ENCODE data around the gene LRRC8D. TPM values are rescaled to one million over a fixed set of nuclear protein-coding genes. Genes with fewer than 3 reads are reported as not detected.

The LRRC8D gene
- total RNA-seq, 4 donors from 2014 or later, result 14.4 to 17.7 (median 15.7) TPM

GRCh38 chr1:89834083-89834704 lies 13.4 kb downstream of the LRRC8D start:
- DNase-seq (ENCODE audit: low spot score in 2 of 2), result no peak
- TF ChIP-seq CTCF (IDR thresholded peaks at IDR 0.05), result no peak
- no peak for TF ChIP-seq POLR2A (IDR thresholded peaks at IDR 0.05)
- intact Hi-C loops (cut with DNase I; ENCODE audit: low total_unique reads), result no loop called here
- H3K4me3 ChIP-seq (ENCODE audit: low read depth, poor library complexity, severe bottlenecking), result no peak overlapping the region
- WGBS, 2 donors, result 68 to 76% methylated on average over 3 of the region's 3 CpGs

- 78 to 85% methylated on average over 8 of the region's 8 CpGs for WGBS, 2 donors
- intact Hi-C loops (cut with DNase I; ENCODE audit: low total_unique reads), result no loop called here
- no peak for TF ChIP-seq POLR2A (IDR thresholded peaks at IDR 0.05)
- TF ChIP-seq CTCF (IDR thresholded peaks at IDR 0.05), result no peak
- DNase-seq (ENCODE audit: low spot score in 2 of 2), result no peak
- H3K4me3 ChIP-seq (ENCODE audit: low read depth, poor library complexity, severe bottlenecking), result no peak overlapping the region
Observed at GRCh38 chr1:89836252-89837035, 15.6 kb downstream of the LRRC8D start.

- TF ChIP-seq CTCF (IDR thresholded peaks at IDR 0.05) (no peak), POLR2A (IDR thresholded peaks at IDR 0.05) (no peak)
- no peak overlapping the region for H3K4me3 ChIP-seq (ENCODE audit: low read depth, poor library complexity, severe bottlenecking)
- intact Hi-C loops (cut with DNase I; ENCODE audit: low total_unique reads), result no loop called here
- no peak for DNase-seq (ENCODE audit: low spot score in 2 of 2)
Observed at GRCh38 chr1:89837036-89837481, 16.2 kb downstream of the LRRC8D start.

GRCh38 chr1:89837510-89837909 lies 16.7 kb downstream of the LRRC8D start:
- WGBS, 2 donors, result 92 to 98% methylated on average over 4 of the region's 4 CpGs
- no peak for DNase-seq (ENCODE audit: low spot score in 2 of 2)
- intact Hi-C loops (cut with DNase I; ENCODE audit: low total_unique reads), result no loop called here
- H3K4me3 ChIP-seq (ENCODE audit: low read depth, poor library complexity, severe bottlenecking), result no peak overlapping the region
- TF ChIP-seq CTCF (IDR thresholded peaks at IDR 0.05) (no peak), POLR2A (IDR thresholded peaks at IDR 0.05) (no peak)

- no peak for DNase-seq (ENCODE audit: low spot score in 2 of 2)
- TF ChIP-seq POLR2A (IDR thresholded peaks at IDR 0.05) (no peak), CTCF (IDR thresholded peaks at IDR 0.05) (no peak)
- H3K4me3 ChIP-seq (ENCODE audit: low read depth, poor library complexity, severe bottlenecking), result no peak overlapping the region
- 75 to 85% methylated on average over 3 of the region's 3 CpGs for WGBS, 2 donors
- intact Hi-C loops (cut with DNase I; ENCODE audit: low total_unique reads), result no loop called here
Observed at GRCh38 chr1:89839516-89839915, 18.7 kb downstream of the LRRC8D start.

Data from lower leg skin (tissue), 4 donors.